Memory B cell (primary cell): ENCODE results near the gene SLC2A6.

Experiments used
- ATAC-seq: fragments of 150-1000 bp; cut with Tn5 transposase; 2 replicates; pipeline ENCODE4 v1.10.0; 2021; ENCODE audit warnings: low read depth, mild to moderate bottlenecking, moderate library complexity
- DNase-seq, 2 donors: peaks; one replicate each; pipeline ENCODE4 v3.0.0; 2022; ENCODE audit warnings: low spot score in 2 of 2
- H3K27ac Mint-ChIP-seq: one replicate; pipeline ENCODE4 v1.8.0; 2022; ENCODE audit warnings: mild to moderate bottlenecking, moderate library complexity, mixed read lengths
- H3K27me3 Mint-ChIP-seq: one replicate; pipeline ENCODE4 v1.8.0; 2022; ENCODE audit warnings: mixed read lengths
- H3K36me3 Mint-ChIP-seq: one replicate; pipeline ENCODE4 v1.8.0; 2022; ENCODE audit warnings: mild to moderate bottlenecking, mixed read lengths
- H3K4me1 Mint-ChIP-seq: one replicate; pipeline ENCODE4 v1.8.0; 2022; ENCODE audit warnings: mixed read lengths
- H3K4me3 Mint-ChIP-seq: one replicate; pipeline ENCODE4 v1.8.0; 2022; ENCODE audit warnings: mild to moderate bottlenecking, moderate library complexity, mixed read lengths
- H3K9me3 Mint-ChIP-seq: one replicate; pipeline ENCODE4 v1.8.0; 2022; ENCODE audit warnings: mixed read lengths

The SLC2A6 gene

DNA sequence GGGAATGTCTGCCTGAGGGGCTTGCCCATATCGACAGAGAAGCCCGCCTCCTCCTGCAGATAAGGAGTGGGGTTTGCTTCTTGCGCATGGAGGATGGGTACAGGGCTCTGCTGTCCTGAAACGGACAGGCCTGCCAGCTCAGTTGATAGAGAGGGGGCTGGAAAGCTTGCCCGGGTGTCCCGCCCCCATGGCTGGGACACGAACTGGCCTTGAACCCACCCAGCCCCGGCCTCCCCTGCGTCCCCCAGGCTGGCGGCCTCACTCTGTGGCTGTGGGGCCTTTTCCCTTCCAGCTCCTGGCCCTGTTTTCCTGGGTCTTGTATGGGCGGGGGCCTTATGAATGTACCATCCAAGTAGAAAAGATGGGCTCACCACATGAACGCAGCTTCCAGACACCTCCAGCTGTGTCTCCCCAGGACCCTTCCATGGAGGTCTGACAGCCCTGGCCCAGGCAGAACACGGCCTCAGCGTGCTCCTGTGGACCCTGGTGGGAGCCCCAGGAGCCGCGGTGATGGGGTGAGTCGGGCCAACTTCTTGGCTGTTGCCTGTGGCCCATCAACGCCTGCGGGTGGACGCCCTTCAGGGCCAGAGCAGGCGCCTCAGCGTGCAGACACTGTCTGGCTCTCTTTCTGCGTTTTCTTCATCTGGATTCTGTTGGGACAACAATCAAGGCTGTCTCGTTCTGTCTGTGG, 15.9 kb upstream of the SLC2A6 start:
- Mint-ChIP-seq H3K4me3 (no peak overlapping the region), H3K36me3 (no peaks in the 10 kb centered on the region)
- no peak for ATAC-seq

DNA sequence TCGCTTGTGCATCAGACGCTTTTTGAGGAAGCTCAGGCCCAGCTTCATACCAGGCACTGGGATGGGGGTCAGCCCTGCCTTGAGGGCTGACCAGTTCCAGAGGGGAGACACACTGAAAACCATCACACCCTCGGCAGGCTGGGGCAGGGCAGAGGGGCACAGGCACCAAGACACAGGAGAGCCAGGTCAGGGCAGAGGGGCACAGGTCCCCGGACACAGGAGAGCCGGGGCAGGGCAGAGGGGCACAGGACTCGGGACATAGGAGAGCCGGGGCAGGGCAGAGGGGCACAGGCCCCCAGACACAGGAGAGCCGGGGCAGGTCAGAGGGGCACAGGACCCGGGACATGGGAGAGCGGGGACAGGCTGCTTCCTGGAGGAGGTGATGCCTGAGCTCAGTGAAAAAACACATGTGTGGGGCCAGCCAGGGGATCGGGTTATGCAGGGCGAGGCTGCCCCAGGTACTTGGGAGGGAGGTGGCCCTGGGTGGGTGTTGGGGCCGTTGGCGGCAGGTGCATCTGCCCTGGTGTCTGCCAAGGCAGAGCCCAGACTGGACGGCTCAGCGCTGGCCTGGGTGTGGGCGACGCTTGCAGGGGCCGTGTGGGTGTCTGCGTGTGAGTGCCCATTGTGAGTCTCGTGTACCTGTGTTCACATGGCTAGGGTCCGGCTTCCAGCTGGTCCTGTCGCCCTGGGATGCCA, 15.1 kb upstream of the SLC2A6 start:
- Mint-ChIP-seq H3K27me3 (peaks cover 22% of the 10 kb centered on the region), H3K4me3 (no peak overlapping the region), H3K36me3 (no peaks in the 10 kb centered on the region), H3K9me3 (no peaks in the 10 kb centered on the region), H3K27ac (no peak overlapping the region), H3K4me1 (peaks cover 2% of the 10 kb centered on the region)
- ATAC-seq (no peak), DNase-seq (no peak)

More for the DNA sequence above, 15.9 kb upstream of the SLC2A6 start:
- Mint-ChIP-seq H3K4me1 (peaks cover 2% of the 10 kb centered on the region), H3K27ac (no peak overlapping the region), H3K9me3 (no peaks in the 10 kb centered on the region), H3K27me3 (peaks cover 18% of the 10 kb centered on the region)
- no peak for DNase-seq

DNA sequence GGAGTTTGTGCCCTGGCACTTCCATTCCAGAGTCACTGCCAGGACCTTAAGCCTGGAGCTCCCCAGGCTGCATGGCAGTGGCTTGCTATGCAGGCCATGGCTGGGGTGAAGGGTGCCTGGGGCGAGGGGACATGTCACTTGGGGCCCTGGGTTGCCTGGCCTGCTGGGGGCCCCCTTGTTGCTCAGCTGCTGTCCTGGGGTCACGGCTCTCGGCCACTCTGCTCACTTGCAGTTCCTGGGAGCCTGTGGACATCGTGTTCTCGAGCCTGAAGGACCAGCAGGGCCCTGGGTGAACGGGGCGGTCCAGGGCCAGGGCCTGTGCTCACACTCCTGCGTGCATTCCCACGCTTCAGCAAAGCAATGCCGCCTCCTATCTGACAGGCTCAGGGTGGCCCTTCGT, 14.5 kb upstream of the SLC2A6 start:
- Mint-ChIP-seq H3K36me3 (no peaks in the 10 kb centered on the region), H3K27me3 (peaks cover 20% of the 10 kb centered on the region), H3K4me1 (no peaks in the 10 kb centered on the region), H3K27ac (no peak overlapping the region), H3K4me3 (no peak overlapping the region), H3K9me3 (no peaks in the 10 kb centered on the region)
- DNase-seq = no peak
- no peak for ATAC-seq

DNA sequence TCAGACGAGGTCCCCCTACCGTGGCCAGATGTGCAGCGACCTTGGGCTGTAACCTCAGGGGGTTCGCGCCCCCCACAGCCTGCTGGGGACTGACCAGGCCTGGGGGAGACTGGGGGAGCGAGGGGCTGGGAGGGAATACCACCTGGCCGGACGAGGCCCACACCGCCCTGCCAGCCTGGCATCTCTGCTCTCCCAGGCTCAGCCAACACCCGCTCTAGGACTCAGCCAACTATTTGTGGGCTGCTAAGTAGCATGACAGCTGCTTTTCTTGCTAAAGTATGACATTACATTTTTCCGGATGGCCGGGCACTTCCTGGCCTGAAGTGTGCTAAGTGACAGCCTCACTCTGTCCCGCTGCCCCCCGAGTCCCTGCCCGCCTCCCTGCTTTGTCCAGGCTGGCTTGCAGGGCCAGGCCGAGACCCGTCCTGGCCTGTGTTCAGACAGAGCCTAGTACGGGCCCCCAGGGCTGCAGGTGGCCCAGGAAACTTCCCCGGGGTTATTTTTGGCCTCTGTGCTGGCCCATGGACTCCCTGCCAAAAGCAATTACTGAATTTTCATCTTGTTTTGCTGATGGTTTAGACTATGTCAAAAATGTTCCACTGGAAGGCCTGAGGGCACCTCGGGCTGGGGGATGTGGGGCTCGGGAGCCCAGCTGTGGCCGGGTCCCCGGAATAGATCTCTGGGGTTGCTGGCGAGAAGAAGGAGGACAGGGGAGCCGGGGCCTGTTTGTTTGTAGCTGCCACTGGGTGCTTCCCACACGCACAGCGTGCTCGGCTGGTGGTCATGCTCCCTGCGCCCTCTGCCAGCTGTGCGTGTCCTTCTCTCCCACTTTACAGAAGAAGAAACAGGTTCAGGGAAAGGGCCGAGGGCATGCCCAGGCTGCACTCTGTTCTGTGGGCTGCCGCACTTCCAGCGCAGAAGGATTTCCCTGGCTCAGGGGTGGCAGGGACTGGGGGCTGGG, 13.4 kb upstream of the SLC2A6 start:
- peaks cover 15% of the 10 kb centered on the region for H3K27me3 Mint-ChIP-seq
- no peak overlapping the region for H3K4me3 Mint-ChIP-seq
- DNase-seq (no peak), ATAC-seq (no peak)
- H3K4me1 Mint-ChIP-seq = no peaks in the 10 kb centered on the region
- no peak overlapping the region for H3K27ac Mint-ChIP-seq
- H3K9me3 Mint-ChIP-seq = no peaks in the 10 kb centered on the region
- H3K36me3 Mint-ChIP-seq = no peaks in the 10 kb centered on the region

DNA sequence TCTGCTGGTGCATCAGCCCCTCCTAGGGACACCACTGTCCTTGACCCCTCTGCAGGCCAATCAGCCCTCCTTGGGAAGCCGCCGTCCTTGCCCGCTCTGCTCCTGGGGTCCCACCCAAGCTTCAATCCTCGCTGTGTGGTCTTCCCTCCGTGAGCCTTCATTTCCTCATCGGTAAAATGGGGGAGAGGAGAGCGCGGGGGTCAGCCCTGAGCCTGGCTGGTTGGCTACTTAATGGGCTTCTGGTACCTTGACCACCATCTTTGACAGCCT, 12.7 kb upstream of the SLC2A6 start:
- DNase-seq (no peak), ATAC-seq (no peak)
- H3K4me1 Mint-ChIP-seq = no peaks in the 10 kb centered on the region
- H3K9me3 Mint-ChIP-seq = no peaks in the 10 kb centered on the region
- no peak overlapping the region for H3K4me3 Mint-ChIP-seq
- H3K36me3 Mint-ChIP-seq = no peaks in the 10 kb centered on the region
- peaks cover 15% of the 10 kb centered on the region for H3K27me3 Mint-ChIP-seq
- no peak overlapping the region for H3K27ac Mint-ChIP-seq

DNA sequence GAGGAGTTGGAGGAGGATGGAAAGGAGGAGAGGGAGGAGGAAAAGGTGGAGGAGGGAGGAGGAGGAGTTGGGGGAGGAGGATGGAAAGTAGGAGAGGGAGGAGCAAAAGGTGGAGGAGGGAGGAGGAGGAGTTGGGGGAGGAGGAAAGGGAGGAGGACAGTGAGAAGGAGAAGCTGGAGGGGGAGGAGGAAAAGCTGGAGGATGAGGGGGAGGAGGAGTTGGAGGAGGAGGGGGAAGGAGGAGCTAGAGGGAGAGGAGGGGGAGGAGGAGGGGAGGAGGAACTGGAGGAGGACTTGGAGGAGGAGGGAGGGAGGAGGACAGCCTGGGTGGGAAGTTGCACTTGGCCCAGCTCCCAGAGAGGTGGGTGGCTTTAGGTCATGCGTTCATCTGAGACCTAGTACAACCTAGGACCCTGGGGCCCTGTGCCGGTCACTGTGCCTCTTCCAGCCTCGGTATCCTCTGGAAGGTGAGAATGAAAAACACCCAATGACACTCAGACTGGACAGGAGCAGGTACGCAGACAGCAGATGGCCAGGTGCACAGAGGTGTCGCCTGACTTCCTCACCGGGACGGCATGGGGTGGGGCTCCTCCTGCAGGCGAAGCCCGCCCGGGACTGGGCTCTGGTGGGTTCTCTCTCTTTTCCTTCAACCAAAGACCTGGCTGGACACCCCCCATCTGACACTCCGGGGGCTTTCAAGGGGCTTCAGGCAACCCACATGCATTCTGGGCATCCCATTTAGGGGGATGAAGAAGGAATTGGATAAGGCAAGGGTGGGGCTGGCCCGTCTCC, 12.2 kb upstream of the SLC2A6 start:
- H3K36me3 Mint-ChIP-seq = no peaks in the 10 kb centered on the region
- ATAC-seq (no peak), DNase-seq (no peak)
- H3K27me3 Mint-ChIP-seq = peaks cover 15% of the 10 kb centered on the region
- H3K9me3 Mint-ChIP-seq = no peaks in the 10 kb centered on the region
- no peak overlapping the region for H3K4me3 Mint-ChIP-seq
- peaks cover 2% of the 10 kb centered on the region for H3K4me1 Mint-ChIP-seq
- no peak overlapping the region for H3K27ac Mint-ChIP-seq

DNA sequence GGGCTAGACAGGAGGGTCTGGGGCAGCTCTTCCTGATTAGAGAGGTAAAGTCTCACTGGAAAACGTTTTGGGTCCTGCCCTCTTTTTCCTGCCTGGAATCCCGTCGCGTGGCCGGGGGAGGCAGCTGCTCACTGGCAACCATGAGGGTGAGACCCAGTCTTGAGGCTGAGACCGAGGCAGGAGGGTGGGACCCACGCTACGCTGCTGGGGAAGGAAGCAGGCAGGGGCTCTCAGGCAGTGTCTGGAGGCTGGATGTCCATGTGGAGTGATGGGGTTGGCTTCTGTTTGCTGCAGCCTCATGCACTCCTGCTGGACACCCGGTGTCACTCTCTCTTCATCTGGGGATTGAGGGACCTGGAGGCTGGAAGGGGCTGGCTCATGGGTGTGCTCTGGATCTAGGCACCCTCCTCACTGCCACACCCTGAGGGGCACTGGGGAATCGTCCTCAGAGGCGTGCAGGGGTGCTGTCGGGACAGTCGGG, 11.3 kb upstream of the SLC2A6 start:
- H3K4me1 Mint-ChIP-seq = peaks cover 4% of the 10 kb centered on the region
- DNase-seq = no peak
- H3K36me3 Mint-ChIP-seq = no peaks in the 10 kb centered on the region
- no peak overlapping the region for H3K27ac Mint-ChIP-seq
- ATAC-seq = no peak
- H3K4me3 Mint-ChIP-seq = no peak overlapping the region
- no peaks in the 10 kb centered on the region for H3K9me3 Mint-ChIP-seq
- H3K27me3 Mint-ChIP-seq = peaks cover 15% of the 10 kb centered on the region

DNA sequence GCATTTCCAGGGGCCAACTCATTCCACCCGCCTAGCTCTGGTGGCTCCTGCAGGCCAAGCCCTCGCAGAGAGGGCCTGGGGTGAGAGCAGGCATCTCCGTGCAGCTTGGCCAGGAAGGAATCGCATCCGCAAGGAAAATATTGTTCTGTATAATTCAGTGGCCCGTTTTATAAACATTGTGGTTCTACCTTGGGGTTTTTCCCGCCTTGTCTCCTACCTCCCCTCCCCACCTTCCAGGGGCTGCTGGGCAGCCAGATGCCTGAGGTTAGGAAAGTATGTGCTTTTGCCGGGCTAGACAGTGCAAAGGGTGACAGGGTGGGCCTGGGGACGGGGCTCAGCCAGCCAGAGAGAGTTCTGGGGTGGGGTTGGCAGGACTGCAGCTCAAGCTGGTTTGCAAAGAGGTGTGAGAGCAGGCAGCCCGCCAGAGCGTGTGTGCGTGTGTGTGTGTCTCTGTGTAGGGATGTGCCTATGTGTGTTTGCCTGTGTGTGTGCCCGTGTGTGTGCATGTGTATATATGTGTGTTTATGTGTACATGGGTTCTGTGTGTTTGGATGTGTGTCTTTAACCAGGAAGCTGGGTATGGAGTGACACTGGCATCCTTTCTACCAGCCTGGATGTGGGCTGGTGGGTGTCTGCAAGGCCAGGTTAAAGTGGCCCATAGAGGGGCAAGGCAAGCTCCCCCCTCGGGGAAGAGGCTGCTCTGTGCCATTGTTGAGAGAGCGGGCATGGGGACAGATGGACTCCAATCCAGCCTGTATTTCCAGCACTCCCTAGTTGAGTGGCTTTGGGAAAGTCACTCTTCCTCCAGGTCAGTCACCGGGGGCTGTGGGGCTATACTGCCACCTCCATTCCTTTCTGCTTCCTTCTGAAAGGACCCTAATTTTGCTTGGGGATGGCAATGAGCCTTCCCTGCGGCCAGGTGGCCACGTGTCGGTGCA, 10.6 kb upstream of the SLC2A6 start:
- Mint-ChIP-seq H3K4me1 (peaks cover 4% of the 10 kb centered on the region), H3K27ac (no peak overlapping the region), H3K27me3 (peaks cover 15% of the 10 kb centered on the region), H3K36me3 (no peaks in the 10 kb centered on the region), H3K9me3 (no peaks in the 10 kb centered on the region), H3K4me3 (no peak overlapping the region)
- ATAC-seq (no peak), DNase-seq (no peak)

DNA sequence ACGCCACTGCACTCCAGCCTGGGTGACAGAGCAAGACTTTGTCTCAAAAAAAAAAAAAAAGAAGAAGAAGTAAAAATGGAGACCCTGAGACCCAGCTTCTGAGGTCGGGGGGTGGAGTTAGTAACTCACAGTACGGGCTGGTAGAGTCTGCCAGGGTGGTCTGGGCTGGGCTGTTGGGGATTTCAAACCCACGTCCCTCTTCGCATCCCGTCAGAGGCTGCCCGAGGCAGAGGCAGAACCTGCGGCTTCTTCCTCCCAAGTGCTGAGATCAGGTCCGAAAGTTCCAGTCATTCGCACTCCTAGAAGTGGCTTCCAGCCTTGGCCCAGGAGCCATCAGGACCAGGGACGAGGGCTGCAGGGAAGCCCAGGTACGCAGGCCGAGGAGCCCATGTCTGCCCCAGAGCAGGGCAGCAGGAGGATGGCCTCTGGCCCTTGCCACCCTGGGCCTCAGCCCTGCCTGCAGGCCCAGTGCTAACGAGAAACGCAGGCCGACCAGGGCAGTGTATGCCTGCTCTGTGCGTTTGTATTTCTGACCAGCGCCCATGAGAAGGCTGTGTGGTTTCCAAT, 9.9 kb upstream of the SLC2A6 start:
- ATAC-seq (no peak), DNase-seq (no peak)
- no peak overlapping the region for H3K4me3 Mint-ChIP-seq
- peaks cover 4% of the 10 kb centered on the region for H3K4me1 Mint-ChIP-seq
- H3K9me3 Mint-ChIP-seq = no peaks in the 10 kb centered on the region
- no peaks in the 10 kb centered on the region for H3K36me3 Mint-ChIP-seq
- H3K27ac Mint-ChIP-seq = no peak overlapping the region
- peaks cover 13% of the 10 kb centered on the region for H3K27me3 Mint-ChIP-seq

DNA sequence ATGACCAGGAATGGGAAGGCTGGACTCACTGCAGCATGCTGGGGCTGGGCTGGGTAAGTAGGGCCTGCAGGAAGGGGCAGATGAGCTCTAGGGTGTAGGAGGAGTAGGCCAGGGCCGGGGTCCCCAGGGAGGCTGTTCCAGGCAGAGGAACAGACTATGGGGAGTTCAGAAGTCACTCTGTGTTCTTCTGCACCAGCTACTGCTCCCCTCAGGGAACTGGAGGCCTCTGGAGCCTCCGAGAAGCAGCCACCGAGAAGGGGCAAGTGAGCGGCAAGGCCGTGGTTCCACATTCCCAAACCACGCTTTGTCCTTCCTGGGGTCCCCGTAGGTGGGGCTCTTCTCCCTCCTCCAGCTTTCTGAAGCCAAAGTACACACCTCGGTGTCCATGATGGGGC, 8.4 kb upstream of the SLC2A6 start:
- Mint-ChIP-seq H3K27ac (no peak overlapping the region), H3K9me3 (no peaks in the 10 kb centered on the region), H3K4me3 (no peak overlapping the region), H3K4me1 (peaks cover 4% of the 10 kb centered on the region), H3K27me3 (peaks cover 12% of the 10 kb centered on the region), H3K36me3 (no peaks in the 10 kb centered on the region)
- ATAC-seq (no peak), DNase-seq (no peak)

DNA sequence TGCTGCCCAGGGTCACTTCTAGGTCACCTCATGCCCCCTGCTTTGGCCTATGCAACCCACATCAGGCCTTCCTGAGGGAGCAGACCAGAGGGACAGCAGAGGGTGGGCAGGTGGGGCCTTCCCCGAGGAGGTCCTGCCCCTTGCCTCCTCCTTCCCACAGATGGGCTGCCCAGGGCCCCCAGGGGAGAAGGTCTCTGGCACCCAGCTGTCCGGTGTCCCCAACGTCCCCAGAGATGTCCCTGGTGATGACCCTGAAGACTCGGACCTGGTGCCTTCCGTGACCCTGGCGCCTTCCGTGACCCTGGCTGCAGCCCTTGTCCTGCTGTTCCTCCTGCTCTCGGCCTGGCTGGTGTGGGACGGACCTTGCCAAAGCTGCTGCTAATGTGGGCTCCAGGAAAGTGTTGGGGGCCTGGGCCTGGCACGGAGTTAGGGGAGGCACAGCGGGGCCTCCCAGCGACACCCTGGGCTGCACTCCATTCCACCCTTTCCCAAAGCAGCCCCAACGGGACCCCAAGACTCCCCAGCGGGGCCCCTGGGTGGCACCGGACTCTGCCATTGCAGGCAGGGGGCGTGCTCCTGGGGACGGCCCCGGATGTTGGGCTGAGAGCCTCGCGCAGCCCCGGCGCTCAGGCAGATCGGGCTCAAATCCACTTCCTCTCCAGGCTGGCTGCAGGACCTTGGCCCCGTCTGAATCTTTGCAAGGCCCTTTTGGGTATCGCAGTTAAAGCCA, 6.8 kb upstream of the SLC2A6 start:
- H3K27me3 Mint-ChIP-seq = peaks cover 11% of the 10 kb centered on the region
- H3K27ac Mint-ChIP-seq = no peak overlapping the region
- peak in 1 of 2 donors; percentile 41 for DNase-seq
- peak; percentile 63 for ATAC-seq
- no peaks in the 10 kb centered on the region for H3K36me3 Mint-ChIP-seq
- H3K9me3 Mint-ChIP-seq = no peaks in the 10 kb centered on the region
- H3K4me1 Mint-ChIP-seq = peaks cover 4% of the 10 kb centered on the region
- peak overlapping the region; percentile 64 for H3K4me3 Mint-ChIP-seq
